Activated CD8-positive, alpha-beta T cell treated with anti-CD3 and anti-CD28 coated beads for 36 hours (primary cell): ENCODE data around the gene NBEAL1. TPM values are rescaled to one million over a fixed set of nuclear protein-coding genes. Genes with fewer than 3 reads are reported as not detected.
"Not testable (repeated sequence)": the region's sequence is repeated elsewhere in the genome, so short reads cannot be mapped to it uniquely, and the experiment has no call there.

ENCODE experiments used
- ATAC-seq: fragments of 200-7000 bp; cut with Tn5 transposase; one replicate; pipeline ENCODE4 v1.10.0; 2021; ENCODE audit warnings: mild to moderate bottlenecking, moderate library complexity
- CTCF ChIA-PET: fragments of 350-600 bp; sonication (Branson Sonifier 250); formaldehyde crosslinking; loops from one replicate; lab custom pipeline; 2021; ENCODE audit warnings: antibody characterized with exemption; lab: Charles Lee
- POLR2A ChIA-PET: fragments of 350-600 bp; sonication (Branson Sonifier 250); formaldehyde crosslinking; loops from one replicate; lab custom pipeline; 2021; ENCODE audit warnings: antibody characterized with exemption; lab: Charles Lee
- DNase-seq: peaks from one replicate; pipeline ENCODE4 v3.0.0-alpha.2; 2020
- H3K27ac Mint-ChIP-seq: one replicate; pipeline ENCODE4 v1.8.0; 2021; ENCODE audit warnings: mild to moderate bottlenecking, mixed read lengths
- H3K27me3 Mint-ChIP-seq: one replicate; pipeline ENCODE4 v1.8.0; 2021; ENCODE audit warnings: mixed read lengths
- H3K36me3 Mint-ChIP-seq: one replicate; pipeline ENCODE4 v1.8.0; 2021; ENCODE audit warnings: low read depth, mixed read lengths
- H3K4me1 Mint-ChIP-seq: one replicate; pipeline ENCODE4 v1.8.0; 2021; ENCODE audit warnings: low read depth, mixed read lengths
- H3K4me3 Mint-ChIP-seq: one replicate; pipeline ENCODE4 v1.8.0; 2021; ENCODE audit warnings: mild to moderate bottlenecking, moderate library complexity, mixed read lengths
- H3K9me3 Mint-ChIP-seq: one replicate; pipeline ENCODE4 v1.8.0; 2021; ENCODE audit warnings: mixed read lengths
- intact Hi-C: fragments of 100-400 bp; cut with micrococcal nuclease; formaldehyde crosslinking; loops from one replicate; pipeline ENCODE4 v1.10.0; 2022
- total RNA-seq, 2 experiments: library from RNA; stranded (reverse); gene quantifications; one replicate each; pipeline ENCODE4 v1.2.3, GENCODE V29; 2021
- TF ChIP-seq, protein P1 (sequence below): fragments of 200-600 bp; IDR thresholded peaks from one replicate; pipeline ENCODE4 v1.8.0; 2022; ENCODE audit warnings: antibody characterized with exemption, mild to moderate bottlenecking

NBEAL1 gene
- total RNA-seq, 2 experiments from 2014 or later, result 11.8 to 16.4 TPM

DNA sequence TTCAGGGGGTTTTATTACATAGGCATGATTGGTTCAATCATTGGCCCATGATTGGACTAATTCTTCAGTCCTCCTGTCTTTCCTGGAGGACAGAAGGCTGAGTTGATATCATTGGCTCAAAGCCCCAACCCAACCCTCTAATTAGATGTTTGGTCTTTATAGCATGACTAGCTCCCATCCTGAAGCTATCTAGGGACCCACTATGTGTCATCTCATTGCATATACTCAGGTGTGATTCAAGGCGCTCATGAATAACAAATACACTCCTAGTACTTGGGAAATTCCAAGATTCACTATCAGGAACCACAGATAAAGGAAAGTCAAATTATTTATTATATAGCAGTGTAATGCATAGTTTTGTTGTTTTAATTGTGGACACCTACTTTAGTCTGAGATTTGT is 24.9 kb upstream of the NBEAL1 start:
- POLR2A ChIA-PET, result no interaction called here
- Mint-ChIP-seq H3K9me3 (no peaks in the 10 kb centered on the region), H3K27me3 (no peaks in the 10 kb centered on the region), H3K36me3 (no peaks in the 10 kb centered on the region), H3K4me3 (no peak overlapping the region), H3K27ac (no peak overlapping the region), H3K4me1 (no peaks in the 10 kb centered on the region)
- intact Hi-C loops, result no loop called here
- DNase-seq (no peak), ATAC-seq (no peak)
- CTCF ChIA-PET, result no interaction called here
- TF ChIP-seq, protein P1, sequence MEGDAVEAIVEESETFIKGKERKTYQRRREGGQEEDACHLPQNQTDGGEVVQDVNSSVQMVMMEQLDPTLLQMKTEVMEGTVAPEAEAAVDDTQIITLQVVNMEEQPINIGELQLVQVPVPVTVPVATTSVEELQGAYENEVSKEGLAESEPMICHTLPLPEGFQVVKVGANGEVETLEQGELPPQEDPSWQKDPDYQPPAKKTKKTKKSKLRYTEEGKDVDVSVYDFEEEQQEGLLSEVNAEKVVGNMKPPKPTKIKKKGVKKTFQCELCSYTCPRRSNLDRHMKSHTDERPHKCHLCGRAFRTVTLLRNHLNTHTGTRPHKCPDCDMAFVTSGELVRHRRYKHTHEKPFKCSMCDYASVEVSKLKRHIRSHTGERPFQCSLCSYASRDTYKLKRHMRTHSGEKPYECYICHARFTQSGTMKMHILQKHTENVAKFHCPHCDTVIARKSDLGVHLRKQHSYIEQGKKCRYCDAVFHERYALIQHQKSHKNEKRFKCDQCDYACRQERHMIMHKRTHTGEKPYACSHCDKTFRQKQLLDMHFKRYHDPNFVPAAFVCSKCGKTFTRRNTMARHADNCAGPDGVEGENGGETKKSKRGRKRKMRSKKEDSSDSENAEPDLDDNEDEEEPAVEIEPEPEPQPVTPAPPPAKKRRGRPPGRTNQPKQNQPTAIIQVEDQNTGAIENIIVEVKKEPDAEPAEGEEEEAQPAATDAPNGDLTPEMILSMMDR, result no peak

DNA sequence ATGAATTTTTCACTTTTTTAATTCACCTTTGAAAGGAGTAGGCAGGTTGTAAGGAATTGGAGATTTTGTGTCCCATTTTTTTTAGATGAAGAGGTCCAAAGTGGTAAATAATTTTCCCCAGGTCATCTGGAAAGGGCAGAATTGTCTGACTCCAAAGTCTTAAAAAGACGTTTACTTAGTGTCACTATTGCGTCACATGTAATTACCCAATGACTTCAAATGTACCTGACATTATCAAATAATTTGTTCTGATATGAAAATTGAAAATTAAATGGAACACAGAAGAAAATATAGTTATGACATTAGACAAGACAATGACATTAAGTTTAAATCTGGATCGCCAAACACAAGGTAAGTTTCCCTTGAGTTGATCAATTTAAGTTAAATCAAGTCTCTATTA is 24.2 kb upstream of the NBEAL1 start:
- ChIA-PET POLR2A (no interaction called here), CTCF (no interaction called here)
- no peak for ATAC-seq
- Mint-ChIP-seq H3K36me3 (no peaks in the 10 kb centered on the region), H3K27ac (no peak overlapping the region), H3K4me3 (no peak overlapping the region), H3K9me3 (no peaks in the 10 kb centered on the region), H3K4me1 (no peaks in the 10 kb centered on the region), H3K27me3 (no peaks in the 10 kb centered on the region)
- DNase-seq, result no peak
- TF ChIP-seq, protein P1, result no peak
- intact Hi-C loops, result no loop called here

DNA sequence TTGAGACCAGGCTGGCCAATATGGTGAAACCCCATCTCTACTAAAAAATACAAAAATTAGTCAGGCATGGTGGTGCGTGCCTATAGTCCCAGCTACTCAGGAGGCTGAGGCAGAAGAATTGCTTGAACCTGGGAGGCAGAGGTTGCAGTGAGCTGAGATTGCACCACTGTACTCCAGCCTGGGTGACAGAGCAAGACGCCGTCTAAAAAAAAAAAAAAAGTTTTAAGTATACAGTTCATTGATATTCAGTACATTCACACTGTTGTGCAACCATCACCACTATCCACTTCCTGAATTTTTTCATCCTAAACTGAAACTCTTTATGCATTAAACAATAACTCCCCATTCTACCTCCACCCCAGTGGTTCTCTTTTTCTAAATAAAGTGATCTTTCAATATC is 17.6 kb upstream of the NBEAL1 start:
- CTCF ChIA-PET, intact Hi-C loops, H3K27me3 Mint-ChIP-seq, DNase-seq, H3K27ac Mint-ChIP-seq, H3K4me1 Mint-ChIP-seq, H3K9me3 Mint-ChIP-seq, ATAC-seq, H3K36me3 Mint-ChIP-seq, H3K4me3 Mint-ChIP-seq: not testable (repeated sequence)
- POLR2A ChIA-PET, result interaction anchor here (0.6 kb wide), 1 partner anchor 10 kb away, joined by 3 read pairs; no protein-coding TSS in a partner anchor

GRCh38 chr2:203002054-203002821 is 12.4 kb upstream of the NBEAL1 start:
- DNase-seq (no peak), ATAC-seq (no peak)
- Mint-ChIP-seq H3K27ac (no peak overlapping the region), H3K4me1 (no peaks in the 10 kb centered on the region), H3K27me3 (peaks cover 2% of the 10 kb centered on the region), H3K4me3 (no peak overlapping the region), H3K9me3 (no peaks in the 10 kb centered on the region), H3K36me3 (no peaks in the 10 kb centered on the region)
- TF ChIP-seq, protein P1, result no peak
- intact Hi-C loops, result no loop called here
- ChIA-PET POLR2A (no interaction called here), CTCF (no interaction called here)

DNA sequence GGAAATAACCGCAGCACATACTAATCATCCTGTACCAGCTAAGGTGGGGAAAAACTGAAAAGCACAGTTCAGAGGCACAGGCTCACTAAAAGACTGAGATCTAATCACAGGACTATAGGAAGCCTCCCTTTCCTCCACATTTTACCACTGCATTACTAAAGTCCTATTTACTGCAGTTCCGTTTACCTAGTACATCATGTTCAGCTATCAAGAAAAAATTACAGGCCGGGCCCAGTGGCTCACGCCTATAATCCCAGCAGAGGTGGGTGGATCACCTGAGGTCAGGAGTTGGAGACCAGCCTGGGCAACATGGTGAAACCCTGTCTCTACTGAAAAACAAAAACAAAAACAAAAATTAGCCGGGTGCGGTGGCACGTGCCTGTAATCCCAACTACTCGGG is 11.0 kb upstream of the NBEAL1 start:
- Mint-ChIP-seq H3K9me3 (peaks cover 2% of the 10 kb centered on the region), H3K36me3 (no peaks in the 10 kb centered on the region), H3K27ac (no peak overlapping the region), H3K27me3 (peaks cover 2% of the 10 kb centered on the region), H3K4me3 (no peak overlapping the region), H3K4me1 (no peaks in the 10 kb centered on the region)
- CTCF ChIA-PET, result no interaction called here
- intact Hi-C loops, result no loop called here
- POLR2A ChIA-PET, result no interaction called here
- TF ChIP-seq, protein P1, result no peak
- DNase-seq (no peak), ATAC-seq (no peak)
